ENCODE results near the gene RGS1. TPM values are rescaled to one million over a fixed set of nuclear protein-coding genes. Genes with fewer than 3 reads are reported as not detected.

The RGS1 gene
- total RNA-seq, 2 experiments from 2014 or later: 14.2 to 14.8 TPM

DNA sequence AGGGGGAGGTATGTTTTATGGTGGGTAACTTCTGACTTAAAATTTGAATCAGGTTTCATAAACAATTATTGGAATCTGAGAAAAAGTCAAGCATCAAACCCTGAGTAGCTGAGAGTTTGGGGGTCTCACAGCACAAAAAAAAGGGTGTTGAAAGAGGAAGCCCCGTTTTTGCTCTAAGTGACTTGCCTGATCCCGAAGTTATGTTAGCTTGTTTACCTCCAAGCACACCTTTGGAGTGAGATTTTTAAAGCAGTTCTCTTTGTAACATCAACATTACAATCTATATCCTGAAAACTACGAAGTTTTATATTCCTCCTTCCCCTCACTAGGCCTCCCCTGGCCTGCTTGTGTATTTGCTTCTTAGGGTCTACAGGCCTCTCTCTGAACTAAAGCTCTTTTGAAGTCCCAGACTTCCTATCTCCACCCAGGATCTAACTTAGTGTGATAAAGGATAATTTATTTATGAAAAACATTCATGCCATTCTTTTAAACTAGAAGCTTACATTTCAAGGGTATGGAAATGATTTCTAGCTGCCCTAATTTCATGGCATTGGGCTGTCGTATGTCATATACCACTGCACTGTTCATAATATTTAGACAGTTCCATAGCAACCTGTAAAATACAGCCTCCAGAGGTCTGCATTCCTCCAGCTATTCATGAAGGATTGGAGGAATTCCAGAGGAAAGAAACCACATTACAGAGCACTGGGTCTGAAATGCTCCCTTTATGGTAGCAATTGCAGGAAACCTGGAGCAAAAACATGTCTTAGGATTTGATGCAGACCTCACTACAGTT, 36.1 kb upstream of the RGS1 start:
- Mint-ChIP-seq H3K4me3 (peak overlapping the region; percentile 3), H3K27ac (peak overlapping the region; percentile 91), H3K27me3 (no peaks in the 10 kb centered on the region), H3K36me3 (ENCODE audit: low read depth) (peaks cover 12% of the 10 kb centered on the region), H3K9me3 (no peaks in the 10 kb centered on the region), H3K4me1 (peaks cover 50% of the 10 kb centered on the region)
- ChIA-PET POLR2A (no interaction called here), CTCF (interaction anchor here (1.1 to 3.4 kb wide), 6 partner anchors 11 to 40 kb away, joined by 3 to 23 read pairs (median 4); no protein-coding TSS in a partner anchor)
- no peak for DNase-seq

DNA sequence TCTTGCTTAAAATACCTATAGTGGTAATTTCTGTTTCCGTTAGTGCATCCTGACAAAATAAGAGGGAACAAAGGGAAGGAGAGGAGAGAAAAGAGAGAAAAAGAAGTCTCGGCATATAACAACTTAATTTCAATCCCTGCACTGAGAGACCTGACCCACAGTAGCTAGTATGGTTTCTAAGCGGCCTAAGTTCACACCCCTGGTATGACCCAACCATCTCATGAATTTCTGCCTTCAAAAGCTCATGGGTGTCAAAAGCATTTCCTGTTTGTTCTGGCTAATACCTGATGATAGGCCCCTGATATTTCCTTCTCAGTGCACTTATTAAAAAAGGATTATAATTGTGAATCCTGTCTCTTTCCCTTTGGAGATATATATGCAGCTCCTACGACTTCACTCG, 32.1 kb upstream of the RGS1 start:
- Mint-ChIP-seq H3K9me3 (no peaks in the 10 kb centered on the region), H3K27ac (no peak overlapping the region), H3K27me3 (no peaks in the 10 kb centered on the region), H3K4me3 (no peak overlapping the region), H3K4me1 (peaks cover 57% of the 10 kb centered on the region), H3K36me3 (ENCODE audit: low read depth) (peaks cover 2% of the 10 kb centered on the region)
- ChIA-PET CTCF (interaction anchor here (1.0 to 1.6 kb wide), 4 partner anchors 11 to 35 kb away, joined by 3 to 6 read pairs (median 4); no protein-coding TSS in a partner anchor), POLR2A (no interaction called here)
- DNase-seq: no peak

DNA sequence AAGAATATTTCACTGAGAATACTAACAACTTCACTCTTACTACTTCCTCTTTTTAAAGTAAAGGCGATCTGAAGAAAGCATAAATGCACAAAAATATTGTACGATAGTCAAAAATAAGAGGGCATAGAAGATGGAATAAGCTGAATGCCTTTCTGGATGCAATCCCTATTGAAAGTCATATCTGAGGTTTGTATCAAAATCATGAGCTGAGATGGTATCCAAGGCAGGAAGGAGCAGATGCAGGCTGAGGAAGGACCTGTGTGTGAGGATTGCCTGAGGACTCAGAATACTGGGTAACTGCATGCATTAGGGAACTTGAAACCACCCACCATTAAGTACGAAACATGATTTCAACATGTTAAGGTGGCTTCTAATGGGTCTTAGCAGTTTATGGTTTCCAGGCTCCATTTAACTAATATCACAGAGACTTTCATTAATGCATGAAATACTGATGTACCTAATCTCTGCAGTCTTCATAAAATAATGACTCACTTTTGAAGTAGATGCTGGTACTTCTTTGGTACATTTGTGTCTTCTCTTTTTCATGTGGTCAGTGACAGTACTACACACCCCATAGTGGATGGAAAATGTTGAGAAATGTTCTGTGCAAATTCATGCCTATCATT, 29.6 kb upstream of the RGS1 start:
- ChIA-PET POLR2A (no interaction called here), CTCF (interaction anchor here (1.2 to 3.0 kb wide), 6 partner anchors 9 to 29 kb away, joined by 3 to 7 read pairs (median 4); no protein-coding TSS in a partner anchor)
- no peak for DNase-seq
- Mint-ChIP-seq H3K4me3 (no peak overlapping the region), H3K36me3 (ENCODE audit: low read depth) (peaks cover 2% of the 10 kb centered on the region), H3K4me1 (peaks cover 45% of the 10 kb centered on the region), H3K27ac (no peak overlapping the region), H3K9me3 (no peaks in the 10 kb centered on the region), H3K27me3 (no peaks in the 10 kb centered on the region)

DNA sequence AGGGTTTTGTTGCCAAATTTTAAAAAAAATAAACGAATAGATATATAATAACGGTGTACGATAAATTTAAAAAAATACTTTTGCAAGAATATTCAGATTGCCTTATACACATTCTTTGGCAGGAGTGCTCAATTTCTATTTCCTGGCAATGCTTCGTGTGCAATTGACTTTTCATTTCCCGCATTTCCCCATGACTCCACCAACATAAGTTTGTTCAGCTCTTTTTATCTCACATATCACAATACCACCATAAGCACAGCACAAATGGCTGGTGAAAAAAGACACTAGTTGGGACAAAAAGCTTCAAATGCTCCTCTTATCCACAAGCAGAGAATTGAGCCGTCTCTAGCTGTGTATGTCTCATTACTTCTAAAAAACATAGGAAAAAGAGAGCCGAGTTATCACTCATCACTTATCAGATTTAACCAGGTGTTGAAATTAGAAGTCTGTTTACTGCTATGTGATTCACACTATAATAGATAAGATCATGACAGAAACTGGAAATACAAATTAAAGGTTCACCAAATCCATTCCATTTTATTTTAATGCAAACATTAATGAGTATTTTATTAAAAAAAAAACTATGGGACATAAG, 28.9 kb upstream of the RGS1 start:
- Mint-ChIP-seq H3K9me3 (no peaks in the 10 kb centered on the region), H3K27me3 (no peaks in the 10 kb centered on the region), H3K4me1 (peaks cover 50% of the 10 kb centered on the region), H3K27ac (peak overlapping the region; percentile 69), H3K36me3 (ENCODE audit: low read depth) (peaks cover 2% of the 10 kb centered on the region), H3K4me3 (no peak overlapping the region)
- POLR2A ChIA-PET: no interaction called here
- CTCF ChIA-PET: interaction anchor here (1.2 to 3.0 kb wide), 5 partner anchors 12 to 30 kb away, joined by 3 to 7 read pairs (median 4); no protein-coding TSS in a partner anchor
- no peak for DNase-seq

DNA sequence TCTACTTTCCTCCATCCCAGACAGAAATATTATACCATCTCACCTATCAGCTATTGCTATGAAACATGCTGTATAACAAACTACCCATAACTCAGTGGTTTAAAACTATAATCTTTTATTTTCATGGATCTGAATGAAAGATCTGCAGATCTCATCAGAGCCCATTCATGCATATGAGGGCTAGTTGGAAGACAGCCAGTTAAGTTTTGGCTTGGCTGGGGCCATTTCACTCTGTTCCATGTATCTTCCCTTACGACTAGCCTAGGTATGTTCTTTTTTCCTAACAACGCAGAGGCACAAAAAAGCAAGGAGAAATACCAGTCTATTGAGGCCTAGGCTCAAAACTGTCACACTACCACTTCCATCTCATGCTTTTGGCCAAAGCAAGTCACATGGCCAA, 28.1 kb upstream of the RGS1 start:
- POLR2A ChIA-PET: no interaction called here
- H3K27ac Mint-ChIP-seq: no peak overlapping the region
- CTCF ChIA-PET: interaction anchor here (1.5 to 3.0 kb wide), 2 partner anchors 14 to 31 kb away, joined by 7 read pairs; no protein-coding TSS in a partner anchor
- H3K9me3 Mint-ChIP-seq: peaks cover under 1% of the 10 kb centered on the region
- peaks cover 55% of the 10 kb centered on the region for H3K4me1 Mint-ChIP-seq
- no peak for DNase-seq
- H3K36me3 Mint-ChIP-seq (ENCODE audit: low read depth): peaks cover 2% of the 10 kb centered on the region
- H3K4me3 Mint-ChIP-seq: no peak overlapping the region
- H3K27me3 Mint-ChIP-seq: no peaks in the 10 kb centered on the region

DNA sequence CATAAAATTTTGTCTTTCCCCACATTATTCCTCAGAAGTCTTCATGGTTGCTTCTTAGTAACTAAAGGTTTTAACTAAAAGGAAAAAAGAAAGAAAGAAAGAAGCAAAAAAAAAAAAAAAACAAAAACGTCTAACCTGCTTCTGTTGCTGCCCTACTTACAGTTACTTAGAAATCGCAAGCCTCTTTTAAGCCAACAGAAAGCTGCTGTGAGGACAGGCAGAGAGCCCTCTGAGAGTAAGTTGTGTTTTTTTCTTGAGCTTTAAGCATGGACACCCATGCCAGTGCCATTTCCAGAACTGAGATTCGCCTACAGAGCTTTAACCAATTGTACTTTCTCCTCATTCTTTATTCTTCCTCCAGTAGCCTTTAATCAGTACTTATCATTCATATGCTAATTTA, 25.6 kb upstream of the RGS1 start:
- no peak overlapping the region for H3K4me3 Mint-ChIP-seq
- peaks cover 5% of the 10 kb centered on the region for H3K36me3 Mint-ChIP-seq (ENCODE audit: low read depth)
- H3K9me3 Mint-ChIP-seq: peaks cover 5% of the 10 kb centered on the region
- H3K27me3 Mint-ChIP-seq: no peaks in the 10 kb centered on the region
- peaks cover 50% of the 10 kb centered on the region for H3K4me1 Mint-ChIP-seq
- no peak for DNase-seq
- CTCF ChIA-PET: interaction anchor here (0.6 to 2.1 kb wide), 5 partner anchors 9 to 65 kb away, joined by 3 to 23 read pairs (median 3); no protein-coding TSS in a partner anchor
- peak overlapping the region; percentile 16 for H3K27ac Mint-ChIP-seq
- POLR2A ChIA-PET: interaction anchor here (0.6 kb wide), 1 partner anchor 8 kb away, joined by 3 read pairs; no protein-coding TSS in a partner anchor

DNA sequence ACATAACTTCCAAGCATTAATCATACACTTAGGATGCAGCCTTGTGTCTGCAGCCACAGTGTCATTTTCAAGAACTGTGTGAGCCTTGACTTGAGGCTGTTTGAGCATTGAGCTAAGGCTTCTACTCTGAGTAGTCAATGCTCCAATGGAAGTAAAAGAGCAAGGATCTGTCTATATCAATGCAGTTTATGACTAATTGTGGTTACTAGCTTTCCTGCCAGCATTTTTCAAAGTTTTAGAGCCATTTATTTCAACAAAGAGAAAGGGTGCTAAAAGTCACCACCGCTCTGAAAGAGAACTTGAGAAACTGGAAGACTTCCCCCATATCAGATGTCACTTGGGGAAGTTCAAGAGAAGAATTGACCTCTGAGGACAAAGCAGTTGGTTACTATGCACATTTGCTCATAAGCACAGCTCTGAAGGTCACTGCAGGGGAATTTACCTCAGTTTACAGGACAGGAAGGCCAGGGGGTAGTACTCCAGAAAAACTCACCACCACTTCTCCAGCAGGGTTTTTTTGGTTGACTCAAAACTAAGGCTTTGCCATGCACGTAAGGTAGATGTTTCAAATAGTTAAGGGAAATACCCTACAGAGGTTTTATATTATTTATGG, 24.5 kb upstream of the RGS1 start:
- Mint-ChIP-seq H3K4me3 (no peak overlapping the region), H3K9me3 (peaks cover 5% of the 10 kb centered on the region), H3K36me3 (ENCODE audit: low read depth) (peaks cover 5% of the 10 kb centered on the region), H3K4me1 (peaks cover 40% of the 10 kb centered on the region), H3K27ac (peak overlapping the region; percentile 17), H3K27me3 (no peaks in the 10 kb centered on the region)
- no peak for DNase-seq
- ChIA-PET POLR2A (no interaction called here), CTCF (interaction anchor here (0.8 to 2.1 kb wide), 6 partner anchors 8 to 36 kb away, joined by 3 to 23 read pairs (median 3); no protein-coding TSS in a partner anchor)

DNA sequence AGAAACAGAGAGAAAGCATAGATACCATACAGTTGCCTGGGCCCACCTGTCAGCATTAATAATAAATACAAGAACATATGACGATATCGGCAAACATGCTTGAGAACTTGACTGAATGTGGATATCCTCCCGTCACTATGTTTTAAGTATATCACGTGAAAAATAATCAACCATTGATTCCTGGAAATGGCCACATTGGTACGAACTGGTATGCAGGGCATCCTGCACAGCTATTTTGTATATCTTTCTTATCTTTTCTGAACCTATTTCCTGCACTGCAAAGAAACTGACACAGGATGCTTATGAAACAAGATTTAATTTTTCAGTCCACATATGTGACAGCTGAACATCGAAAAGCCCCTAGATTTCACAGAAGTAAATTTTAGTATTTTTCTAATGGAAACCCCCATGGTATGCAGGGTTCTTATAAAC, 22.8 kb upstream of the RGS1 start:
- ChIA-PET POLR2A (interaction anchor here (0.9 kb wide), 1 partner anchor 36 kb away, joined by 5 read pairs; no protein-coding TSS in a partner anchor), CTCF (interaction anchor here (1.0 to 2.5 kb wide), 3 partner anchors 18 to 60 kb away, joined by 3 to 13 read pairs (median 4); no protein-coding TSS in a partner anchor)
- Mint-ChIP-seq H3K4me1 (peaks cover 31% of the 10 kb centered on the region), H3K36me3 (ENCODE audit: low read depth) (peaks cover 5% of the 10 kb centered on the region), H3K27ac (no peak overlapping the region), H3K9me3 (peaks cover 5% of the 10 kb centered on the region), H3K27me3 (peaks cover 2% of the 10 kb centered on the region), H3K4me3 (no peak overlapping the region)
- no peak for DNase-seq

DNA sequence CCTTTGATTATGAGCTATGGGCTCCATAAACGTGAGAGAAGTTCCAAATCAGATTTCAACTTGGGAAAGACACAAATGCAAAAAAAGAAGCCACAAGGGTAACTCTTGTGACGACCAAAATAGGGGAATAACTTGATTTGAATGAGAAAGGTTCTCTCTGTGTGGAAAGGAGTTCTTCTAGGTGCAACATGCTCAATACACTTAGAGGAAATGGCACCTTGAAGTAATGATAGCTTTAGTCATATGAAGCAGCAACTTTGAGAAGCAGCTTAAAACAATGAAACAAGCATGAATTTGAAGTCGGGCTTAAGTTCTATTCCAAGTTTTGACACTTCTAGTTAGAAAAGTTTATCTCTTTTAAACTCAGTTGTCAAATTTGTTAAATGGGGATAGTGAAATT, 21.8 kb upstream of the RGS1 start:
- H3K4me1 Mint-ChIP-seq: peaks cover 31% of the 10 kb centered on the region
- POLR2A ChIA-PET: no interaction called here

DNA sequence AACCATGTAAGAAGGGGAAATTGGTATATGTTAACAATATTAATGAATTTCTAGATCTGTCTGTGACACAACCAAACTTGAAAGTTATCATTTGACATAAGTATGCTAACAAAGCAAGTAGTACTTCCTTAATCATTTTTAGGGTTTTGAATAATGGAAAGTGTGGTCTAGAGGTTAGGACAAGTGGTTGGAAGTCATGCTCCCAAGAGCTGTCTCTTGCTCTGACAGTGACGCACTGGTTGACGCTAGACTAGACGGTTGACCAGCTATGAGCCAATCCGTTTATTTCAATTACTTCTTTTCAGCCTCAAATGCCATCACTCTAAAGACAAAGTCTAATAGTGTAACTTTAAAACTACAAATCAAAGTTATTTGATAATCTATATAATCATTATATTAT, 20.7 kb upstream of the RGS1 start:
- peaks cover 5% of the 10 kb centered on the region for H3K9me3 Mint-ChIP-seq
- H3K27me3 Mint-ChIP-seq: peaks cover 2% of the 10 kb centered on the region
- peaks cover 38% of the 10 kb centered on the region for H3K4me1 Mint-ChIP-seq
- ChIA-PET POLR2A (no interaction called here), CTCF (interaction anchor here (1.2 to 2.5 kb wide), 4 partner anchors 10 to 16 kb away, joined by 4 to 13 read pairs (median 4); no protein-coding TSS in a partner anchor)
- peaks cover 5% of the 10 kb centered on the region for H3K36me3 Mint-ChIP-seq (ENCODE audit: low read depth)
- no peak for DNase-seq
- H3K27ac Mint-ChIP-seq: no peak overlapping the region
- H3K4me3 Mint-ChIP-seq: no peak overlapping the region

More for the DNA sequence above, 21.8 kb upstream of the RGS1 start:
- DNase-seq: no peak
- Mint-ChIP-seq H3K9me3 (peaks cover 5% of the 10 kb centered on the region), H3K36me3 (ENCODE audit: low read depth) (peaks cover 5% of the 10 kb centered on the region), H3K27ac (no peak overlapping the region), H3K4me3 (no peak overlapping the region), H3K27me3 (peaks cover 2% of the 10 kb centered on the region)
- CTCF ChIA-PET: interaction anchor here (0.7 to 2.5 kb wide), 6 partner anchors 10 to 61 kb away, joined by 3 to 13 read pairs (median 4); no protein-coding TSS in a partner anchor

DNA sequence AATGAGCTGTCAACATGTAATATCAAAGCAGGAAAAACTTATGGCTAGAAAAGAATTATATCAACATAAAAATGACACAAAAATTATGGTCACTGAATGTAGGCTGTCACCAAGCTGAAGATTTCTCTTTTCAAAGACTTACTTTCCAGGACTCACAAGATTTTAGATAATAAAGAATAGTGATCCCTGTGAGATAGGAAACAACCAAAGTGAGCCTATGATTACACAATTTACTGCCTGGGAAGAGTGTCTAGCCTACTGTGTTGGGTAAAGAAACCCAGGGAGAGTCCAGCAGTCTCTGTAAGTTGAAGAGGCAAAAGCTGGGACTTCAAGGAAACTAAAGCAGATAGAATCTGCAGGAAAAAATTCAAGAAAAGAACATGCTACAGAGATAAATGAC, 20.2 kb upstream of the RGS1 start:
- Mint-ChIP-seq H3K4me3 (no peak overlapping the region), H3K9me3 (peaks cover 5% of the 10 kb centered on the region), H3K36me3 (ENCODE audit: low read depth) (peaks cover 5% of the 10 kb centered on the region), H3K27ac (no peak overlapping the region), H3K4me1 (peaks cover 39% of the 10 kb centered on the region), H3K27me3 (peaks cover 2% of the 10 kb centered on the region)
- DNase-seq: no peak
- CTCF ChIA-PET: interaction anchor here (0.6 to 1.9 kb wide), 3 partner anchors 10 to 1879 kb away, joined by 3 to 5 read pairs (median 4); no protein-coding TSS in a partner anchor
- POLR2A ChIA-PET: no interaction called here
